HG02870 (cell line): ENCODE data around the gene ARHGAP12.
"Not testable (repeated sequence)": the region's sequence is repeated elsewhere in the genome, so short reads cannot be mapped to it uniquely, and the experiment has no call there.

ENCODE experiments used
- ATAC-seq: cut with Tn5 transposase; IDR thresholded peaks from one replicate; pipeline ENCODE4 v1.9.1; 2021; ENCODE audit warnings: mild to moderate bottlenecking, moderate library complexity; ENCODE audit not compliant: unreplicated experiment

ARHGAP12 gene

DNA sequence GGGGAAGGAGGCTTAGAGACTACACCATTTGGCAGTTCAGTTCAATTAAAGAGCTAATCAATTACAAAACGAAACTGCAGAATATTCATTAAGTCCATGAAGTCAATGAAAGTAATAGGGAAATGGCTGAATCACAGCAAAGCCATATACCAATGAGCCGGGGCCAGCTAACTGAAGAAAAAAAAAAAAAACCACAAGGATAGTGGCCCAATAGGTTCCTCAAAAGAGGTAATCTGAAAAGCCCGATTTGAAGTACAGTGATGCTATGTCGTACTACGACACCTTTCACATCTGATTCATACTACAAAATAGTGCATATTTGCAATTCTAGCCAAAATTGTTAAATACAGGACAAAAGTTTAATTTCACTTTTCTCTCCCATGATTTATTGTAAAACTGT is 2.5 kb downstream of the ARHGAP12 start:
- no peak for ATAC-seq

DNA sequence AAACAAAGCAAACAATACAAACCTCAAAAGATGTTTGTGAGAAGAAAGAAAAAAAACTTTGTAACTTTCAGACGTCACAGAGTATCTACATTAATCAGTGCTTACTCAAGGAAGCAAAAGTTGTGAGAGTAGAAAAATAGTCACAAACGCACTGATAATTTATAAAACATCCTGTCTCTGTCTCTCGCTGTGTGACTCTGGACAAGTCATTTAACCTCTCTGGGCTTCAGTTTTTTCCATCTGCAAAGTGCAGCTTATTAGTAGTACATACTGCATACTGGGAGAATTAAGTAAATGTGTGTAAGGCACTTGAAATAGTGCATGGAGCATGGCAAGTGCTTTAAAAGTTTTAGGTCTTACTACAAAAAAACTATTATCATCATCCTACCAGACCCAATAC is 3.8 kb downstream of the ARHGAP12 start:
- ATAC-seq, result no peak

DNA sequence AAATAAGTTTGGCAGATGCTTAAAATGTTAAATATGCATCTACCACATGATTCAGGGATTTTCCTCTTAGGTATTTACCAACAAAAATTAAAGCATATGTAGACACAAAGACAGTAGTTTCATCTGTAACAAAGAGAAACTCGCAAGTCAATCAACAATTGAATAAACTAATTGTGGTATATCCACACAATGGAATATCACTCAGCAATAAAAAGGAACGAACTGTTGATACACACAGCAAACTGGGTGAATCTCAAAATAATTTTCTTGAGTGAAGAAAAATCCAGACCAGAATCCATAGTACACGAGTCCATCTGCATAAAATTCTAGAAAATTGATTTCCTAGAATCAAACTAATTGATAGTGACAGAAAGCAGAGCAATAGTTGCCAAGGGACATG is 5.2 kb downstream of the ARHGAP12 start:
- no peak for ATAC-seq

DNA sequence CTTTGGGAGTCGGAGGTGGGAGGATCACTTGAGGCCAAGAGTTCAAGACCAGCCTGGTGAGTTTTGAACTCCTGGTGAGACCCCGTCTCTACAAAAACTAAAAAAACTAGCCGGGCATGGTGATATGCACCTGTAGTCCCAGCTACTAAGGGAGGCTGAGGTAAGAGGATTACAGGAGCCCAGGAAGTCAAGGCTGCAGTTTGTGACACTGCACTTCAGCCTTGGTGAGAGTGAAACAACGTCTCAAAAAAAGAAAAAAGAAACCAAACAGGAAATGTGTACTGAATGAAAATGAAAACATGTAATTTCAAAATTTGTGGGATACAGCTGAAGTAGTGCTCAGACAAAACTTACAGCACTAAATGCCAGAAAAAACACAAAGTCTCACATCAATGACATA is 7.6 kb downstream of the ARHGAP12 start:
- peak; percentile 83 for ATAC-seq

DNA sequence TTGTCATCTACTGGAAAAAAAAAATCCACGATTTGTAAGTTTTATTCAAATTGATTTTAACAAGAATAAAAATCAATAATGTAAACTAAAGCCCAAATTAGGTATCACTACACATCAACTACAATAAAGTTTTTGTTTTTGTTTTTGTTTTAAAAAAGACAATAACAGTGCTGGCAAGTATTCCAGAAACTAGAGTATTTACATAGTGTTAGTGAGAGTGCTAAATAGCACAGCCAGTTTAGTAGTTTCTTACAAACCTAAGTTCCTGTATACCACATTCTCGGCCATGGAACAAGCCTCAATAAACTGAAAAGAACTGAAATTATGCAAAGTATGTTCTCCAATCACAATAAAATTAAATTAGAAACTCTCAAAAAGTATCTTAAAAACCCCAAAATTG is 8.1 kb downstream of the ARHGAP12 start:
- peak; percentile 55 for ATAC-seq

DNA sequence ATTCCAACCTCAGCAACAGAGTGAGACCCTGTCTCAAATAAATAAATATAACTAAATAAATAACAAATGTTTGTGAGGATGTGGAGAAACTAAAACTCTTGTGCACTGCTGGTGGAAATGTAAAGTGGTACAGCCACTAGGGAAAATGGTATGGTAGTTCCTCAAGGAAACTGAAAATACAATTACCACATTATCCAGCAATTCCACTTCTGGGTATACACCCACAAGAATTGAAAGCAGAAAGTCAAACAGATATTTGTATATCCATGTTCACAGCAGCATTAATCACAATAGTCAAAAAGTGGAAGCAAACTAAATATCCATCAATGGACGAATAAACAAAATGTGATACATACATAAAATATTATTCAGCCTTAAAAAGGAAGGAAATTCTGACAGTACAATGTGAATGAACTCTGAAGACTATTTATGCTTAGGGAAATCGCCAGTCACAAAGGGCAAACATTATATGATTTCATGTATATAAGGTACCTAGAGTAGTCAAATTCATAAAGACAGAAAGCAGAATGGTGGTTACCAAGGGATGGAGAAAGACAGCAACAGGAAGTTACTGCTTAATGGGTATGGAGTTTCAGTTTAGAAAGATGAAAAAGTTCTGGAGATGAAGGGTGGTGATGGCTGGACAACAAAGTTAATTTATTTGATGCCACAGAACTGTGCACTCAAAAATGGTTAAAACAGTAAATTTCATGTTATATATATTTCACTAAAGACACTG is 9.8 kb downstream of the ARHGAP12 start:
- no peak for ATAC-seq

DNA sequence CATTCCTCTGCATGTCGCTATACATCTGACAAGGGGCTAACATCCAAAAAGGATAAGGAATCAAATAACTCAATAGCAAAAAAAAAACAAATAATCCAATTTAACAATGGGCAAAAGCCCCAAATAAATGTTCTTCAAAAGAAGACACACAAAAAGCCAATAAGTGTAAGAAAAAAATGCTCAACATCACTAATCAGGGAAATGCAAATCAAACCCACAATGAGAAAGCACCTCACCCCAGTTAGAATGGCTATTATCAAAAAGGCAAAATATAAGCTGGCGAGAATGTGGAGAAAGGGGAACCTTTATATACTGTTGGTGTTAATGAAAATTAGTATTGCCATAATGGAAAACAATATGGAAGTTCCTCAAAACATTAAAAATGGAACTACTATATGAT is 14.3 kb downstream of the ARHGAP12 start:
- no peak for ATAC-seq

DNA sequence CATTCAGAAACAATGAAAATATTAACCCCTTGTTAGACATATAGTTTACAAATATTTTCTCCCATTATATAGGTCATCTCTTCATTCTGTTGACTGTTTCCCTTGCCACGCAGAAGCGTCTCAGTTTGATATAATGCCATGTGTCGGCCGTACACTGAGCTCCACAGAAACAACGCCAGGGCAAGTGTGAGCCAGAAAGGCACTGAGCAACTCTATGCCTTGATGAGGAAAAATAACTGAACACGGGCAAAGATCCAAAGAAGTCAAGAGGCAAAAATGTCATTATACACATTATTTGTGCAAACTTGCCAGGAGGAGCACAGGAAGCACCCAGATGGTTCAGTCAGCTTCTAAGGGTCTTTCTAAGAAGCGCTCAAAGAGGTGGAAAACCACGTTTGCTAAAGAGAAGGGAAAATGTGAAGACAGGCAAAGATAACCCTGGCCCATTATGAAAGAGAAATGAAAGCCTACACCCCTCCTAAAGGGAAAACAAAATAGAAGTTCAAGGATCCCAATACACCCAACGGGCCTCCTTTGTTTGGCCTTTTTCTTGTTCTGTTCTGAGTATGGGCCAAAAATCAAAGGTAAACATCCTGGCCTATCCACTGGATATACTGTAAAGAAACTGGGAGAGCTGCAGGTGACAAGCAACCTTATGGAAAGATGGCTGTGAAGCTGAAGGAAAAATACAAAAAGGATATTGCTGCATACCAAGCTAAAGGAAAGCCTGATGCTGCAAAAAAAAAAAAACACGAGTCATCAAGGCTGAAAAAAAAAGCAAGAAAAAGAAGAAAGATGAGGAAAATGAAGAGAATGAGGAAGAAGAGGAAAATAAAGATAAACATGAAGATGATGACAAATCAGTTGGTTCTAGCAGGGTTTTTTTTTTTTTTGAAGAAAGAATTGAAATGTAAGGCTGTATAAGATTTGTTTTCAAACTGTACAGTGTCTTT is 15.5 kb downstream of the ARHGAP12 start:
- no peak for ATAC-seq

DNA sequence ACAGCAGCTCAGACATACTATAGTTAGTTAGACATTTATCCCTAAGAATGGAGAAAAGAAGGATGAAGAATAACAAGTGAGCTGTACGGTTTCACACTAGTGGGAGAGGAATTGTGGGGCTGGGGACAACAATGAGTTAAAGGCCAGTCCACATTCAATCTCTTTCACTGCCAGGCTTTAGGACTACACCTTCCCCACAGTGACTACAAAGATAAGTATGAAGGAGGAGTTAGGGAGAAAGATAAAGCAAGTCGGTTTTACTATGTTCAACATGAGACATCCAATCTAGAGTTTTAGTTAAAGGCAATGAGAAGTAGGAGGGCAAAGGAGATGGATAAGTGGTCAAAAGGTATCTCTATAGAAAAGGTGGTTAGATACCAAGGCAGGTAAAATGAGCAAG is 16.3 kb downstream of the ARHGAP12 start:
- no peak for ATAC-seq

DNA sequence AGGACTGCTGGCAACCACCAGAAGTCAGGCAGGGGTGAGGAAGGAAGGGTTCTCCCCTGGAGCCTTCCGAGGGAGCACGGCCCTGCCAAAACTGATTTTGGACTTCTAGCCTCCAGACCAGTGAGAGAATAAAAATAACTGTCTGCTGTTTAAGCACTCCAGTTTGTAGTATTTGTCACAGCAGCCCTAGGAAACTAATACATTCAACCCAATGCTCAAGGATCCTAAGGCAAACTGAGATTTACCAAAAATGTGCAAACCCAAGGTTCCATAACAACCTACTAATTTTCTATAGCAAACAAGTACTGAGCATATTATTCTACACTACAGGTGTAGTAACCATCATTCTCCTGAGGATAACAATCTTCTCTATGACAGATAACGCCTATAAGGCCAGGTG is 18.6 kb downstream of the ARHGAP12 start:
- ATAC-seq, result no peak

DNA sequence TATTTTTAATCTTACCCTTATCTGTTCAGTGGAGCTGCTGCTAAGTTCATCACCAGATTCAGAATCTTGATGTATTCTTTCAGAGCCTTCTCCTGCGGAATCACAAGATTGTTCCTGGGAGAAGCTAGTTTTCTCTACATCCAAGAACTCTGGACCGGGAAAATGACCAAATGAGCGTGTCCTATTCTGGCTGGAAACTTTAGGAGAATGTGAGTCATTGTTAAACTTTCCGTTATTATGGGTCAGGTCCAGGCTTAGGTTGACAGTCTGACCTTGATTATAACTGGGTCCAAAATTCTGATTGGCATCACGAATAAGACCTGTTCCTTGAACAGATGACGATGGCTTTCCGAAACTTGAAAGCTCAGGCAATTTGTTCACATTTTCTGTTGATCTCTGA is 20.5 kb downstream of the ARHGAP12 start:
- ATAC-seq, result no peak

DNA sequence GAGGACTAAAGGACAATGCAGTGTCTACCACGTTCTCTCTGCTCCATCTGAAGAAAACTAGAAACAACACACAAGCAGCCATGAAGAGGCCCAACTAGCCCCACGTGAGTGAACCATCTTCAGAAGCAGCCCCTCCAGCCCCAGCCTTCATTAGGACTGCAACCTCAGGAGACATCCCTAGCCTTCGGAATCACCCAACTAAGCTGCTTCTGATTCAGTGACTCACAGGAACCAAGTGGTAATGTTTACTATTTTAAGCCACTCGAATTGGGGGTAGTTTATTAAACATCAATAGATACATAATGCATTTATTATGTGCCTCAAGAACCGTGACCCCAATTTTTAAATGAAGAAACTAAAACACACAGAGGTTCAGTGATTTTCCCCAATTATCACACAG is 22.6 kb downstream of the ARHGAP12 start:
- ATAC-seq, result no peak

DNA sequence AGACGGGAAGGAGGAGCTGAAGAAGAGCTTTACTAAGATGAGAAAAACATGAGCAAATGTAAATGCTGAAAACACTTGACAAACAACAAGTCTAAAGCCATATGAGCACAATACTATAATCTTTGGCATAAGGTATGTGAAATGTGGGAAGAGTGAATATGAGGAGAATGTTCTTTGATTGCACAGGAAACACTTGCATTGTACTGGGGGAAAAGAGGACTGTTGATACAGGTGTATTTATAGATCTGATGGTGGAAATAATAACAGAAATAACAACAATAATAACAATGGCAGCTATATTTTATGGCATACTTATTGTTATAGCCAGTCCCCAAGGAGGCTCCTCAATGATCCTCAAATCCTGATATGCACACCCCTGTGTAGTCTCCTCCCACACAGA is 23.0 kb downstream of the ARHGAP12 start:
- ATAC-seq, result no peak

DNA sequence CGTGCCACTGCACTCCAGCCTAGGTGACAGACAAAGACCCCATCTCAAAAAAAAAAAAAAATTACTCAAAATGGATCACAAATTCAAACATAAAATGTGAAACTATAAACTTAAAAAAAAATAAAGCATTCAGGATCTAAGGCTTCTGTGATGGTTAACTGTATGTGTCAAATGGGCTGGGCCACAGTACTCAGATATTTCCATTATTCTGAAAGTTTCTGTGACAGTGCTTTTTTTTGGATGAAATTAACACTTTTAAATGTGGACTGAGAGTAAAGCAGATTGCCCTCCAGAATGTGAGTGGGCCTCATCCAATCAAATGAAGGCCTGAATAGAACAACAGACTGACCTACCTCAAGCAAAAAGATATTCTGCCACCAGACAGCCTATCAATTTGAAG is 26.0 kb downstream of the ARHGAP12 start:
- ATAC-seq, result no peak

DNA sequence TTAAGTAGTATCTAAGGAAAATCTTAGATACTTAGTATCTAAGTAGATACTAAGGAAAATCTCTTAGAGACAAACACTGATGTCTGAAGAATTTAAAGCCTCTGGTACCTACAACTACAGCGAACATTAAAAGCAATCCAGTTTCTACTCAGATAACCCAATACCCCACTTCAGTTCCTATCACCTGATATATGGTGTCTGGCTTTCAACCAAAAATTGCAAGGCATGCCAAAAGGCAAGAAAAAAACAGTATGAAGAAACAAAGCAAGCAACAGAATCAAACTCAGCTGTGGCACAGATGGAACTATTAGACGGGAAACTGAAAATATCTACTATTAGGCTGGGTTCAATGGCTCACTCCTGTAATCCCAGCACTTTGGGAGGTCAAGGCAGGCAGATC is 31.1 kb downstream of the ARHGAP12 start:
- ATAC-seq, result no peak

DNA sequence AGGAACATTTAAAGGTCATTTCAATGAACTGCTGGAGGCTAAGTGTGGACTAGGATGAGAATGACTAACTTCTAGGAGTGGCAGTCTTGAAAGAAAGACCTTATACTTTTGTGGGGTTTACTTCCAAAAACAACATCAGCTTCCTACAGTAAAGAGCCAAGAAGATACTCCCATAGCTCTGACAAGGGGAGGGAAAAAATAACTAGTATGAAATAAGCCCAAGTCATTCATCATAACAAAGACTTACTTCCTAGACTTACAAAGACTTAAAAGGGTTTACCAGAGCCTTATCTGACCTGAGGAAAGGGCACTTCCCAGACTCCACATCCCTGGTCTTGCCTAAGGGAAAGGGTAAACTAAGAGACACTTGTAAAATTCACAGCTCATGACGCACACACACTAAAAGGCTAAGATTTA is 31.7 kb downstream of the ARHGAP12 start:
- ATAC-seq, result no peak

DNA sequence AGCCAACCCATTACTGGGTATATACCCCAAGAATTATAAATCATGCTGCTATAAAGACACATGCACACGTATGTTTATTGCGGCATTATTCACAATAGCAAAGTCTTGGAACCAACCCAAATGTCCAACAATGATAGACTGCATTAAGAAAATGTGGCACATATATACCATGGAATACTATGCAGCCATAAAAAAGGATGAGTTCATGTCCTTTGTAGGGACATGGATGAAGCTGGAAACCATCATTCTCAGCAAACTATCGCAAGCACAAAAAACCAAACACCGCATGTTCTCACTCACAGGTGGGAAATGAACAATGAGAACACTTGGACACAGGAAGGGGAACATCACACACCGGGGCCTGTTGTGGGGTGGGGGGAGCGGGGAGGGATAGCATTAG is 32.9 kb downstream of the ARHGAP12 start:
- ATAC-seq, result not testable (repeated sequence)

DNA sequence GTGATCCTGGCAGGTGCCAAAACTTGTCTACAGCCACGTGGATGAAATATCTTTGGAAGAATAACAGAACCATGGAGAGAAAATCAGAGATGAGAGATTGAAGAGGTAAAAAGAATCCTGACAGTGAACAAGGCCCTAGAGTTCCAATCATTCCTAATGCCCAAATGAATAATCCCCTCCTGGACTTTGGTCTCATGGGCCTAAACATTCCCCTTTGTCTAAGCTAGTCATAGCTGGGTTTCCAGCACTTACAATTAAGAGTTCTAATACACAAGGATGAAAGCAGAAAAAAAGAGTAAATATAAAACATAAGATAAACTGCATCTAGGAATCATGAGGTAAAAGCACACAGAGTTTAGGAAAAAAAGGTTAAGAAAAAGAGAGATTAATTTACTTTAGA is 40.2 kb downstream of the ARHGAP12 start:
- ATAC-seq, result no peak

DNA sequence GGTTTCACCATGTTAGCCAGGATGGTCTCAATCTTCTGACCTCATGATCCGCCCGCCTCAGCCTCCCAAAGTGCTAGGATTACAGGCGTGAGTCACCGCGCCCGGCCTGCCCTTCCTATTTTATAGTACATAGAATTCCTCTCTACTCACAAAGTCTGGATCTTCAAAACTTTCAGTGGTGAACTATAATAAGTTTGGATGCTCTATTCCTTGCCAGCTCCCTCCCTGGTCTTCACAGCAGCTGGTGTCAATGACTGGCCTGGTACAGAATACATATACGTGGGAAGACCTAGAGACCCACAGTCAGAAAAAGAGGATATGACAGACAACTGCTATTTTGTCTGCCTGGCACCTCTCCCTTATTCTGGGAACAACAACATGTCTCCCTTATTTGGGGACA is 40.8 kb downstream of the ARHGAP12 start:
- ATAC-seq, result no peak

DNA sequence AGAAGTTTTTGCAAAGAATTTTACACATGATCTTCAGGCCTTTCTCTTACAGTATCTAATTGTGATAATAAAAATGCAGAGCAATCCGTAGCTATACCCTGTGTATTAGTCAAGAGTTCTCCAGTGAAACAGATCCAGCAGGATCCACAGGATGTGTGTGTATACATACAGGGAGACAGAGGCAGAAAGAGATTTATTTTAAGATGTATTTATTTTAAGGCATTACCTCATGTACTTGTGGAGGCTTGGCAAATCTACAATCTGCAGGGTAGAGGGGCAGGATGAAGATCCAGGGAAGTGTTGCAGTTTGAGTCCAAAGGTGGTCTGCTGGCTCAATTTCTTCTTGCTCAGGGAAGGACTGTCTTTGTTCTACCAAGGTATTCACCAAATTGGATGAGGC is 41.7 kb downstream of the ARHGAP12 start:
- no peak for ATAC-seq

DNA sequence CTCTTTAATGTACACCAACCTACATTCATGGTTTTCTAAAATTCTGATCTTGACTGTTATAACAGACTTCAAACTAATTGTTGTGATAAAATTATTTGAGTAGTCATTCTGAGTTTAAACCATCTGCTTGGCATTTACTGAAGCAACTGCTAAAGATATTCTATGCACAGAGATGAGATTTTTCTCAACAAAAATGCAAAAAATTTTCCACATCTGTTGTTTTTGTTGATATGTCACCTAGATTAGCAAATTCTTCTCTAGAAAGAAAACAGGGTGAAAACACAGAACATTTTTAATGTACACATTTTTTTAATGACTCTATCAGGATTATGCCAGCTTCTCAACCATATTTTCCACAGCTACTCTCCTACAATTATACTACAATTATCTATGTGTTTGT is 42.7 kb downstream of the ARHGAP12 start:
- ATAC-seq, result no peak

DNA sequence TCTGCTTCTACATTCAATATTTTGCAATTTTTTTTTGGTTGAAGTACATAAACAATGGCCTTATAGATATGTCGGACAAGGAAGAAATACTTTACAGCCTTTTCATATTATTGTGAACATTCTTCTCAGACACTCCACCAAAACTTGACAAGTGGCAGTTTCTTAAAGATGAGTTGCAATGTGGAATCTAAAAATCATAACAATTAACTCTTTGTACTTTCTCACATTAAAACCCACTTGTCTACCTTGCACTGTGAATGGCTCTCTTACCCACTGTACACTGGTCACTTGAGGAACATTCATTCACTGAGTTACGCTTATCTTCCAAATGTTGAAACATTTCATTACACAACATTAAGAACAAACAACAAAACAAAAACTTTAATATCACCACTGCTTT is 44.2 kb downstream of the ARHGAP12 start:
- no peak for ATAC-seq
